Caco-2 (cell line): ENCODE data around the gene PBX1. TPM values are rescaled to one million over a fixed set of nuclear protein-coding genes. Genes with fewer than 3 reads are reported as not detected.

Experiments
- BruUV-seq: library from RNA; stranded (reverse); fragments of 400-500 nt; replicated peaks from 2 replicates; lab custom pipeline; 2021; lab: Mats Ljungman, UMichigan
- CTCF ChIA-PET: fragments of 300-600 bp; sonication (Branson Sonifier 250); formaldehyde crosslinking; loops from one replicate; lab custom pipeline; 2022; ENCODE audit warnings: antibody characterized with exemption; lab: Charles Lee
- POLR2A ChIA-PET: fragments of 300-600 bp; sonication (Branson Sonifier 250); formaldehyde crosslinking; loops from one replicate; lab custom pipeline; 2022; ENCODE audit warnings: antibody characterized with exemption; lab: Charles Lee
- DNase-seq, 2 experiments: peaks; one replicate each; pipeline versions ENCODE4 v3.0.0 to v3.0.0-alpha.2; 2020 to 2022
- H3K27me3 ChIP-seq: replicated peaks from 2 replicates; pipeline ENCODE4 v1.6.0; 2011; ENCODE audit warnings: low read length; ENCODE audit not compliant: control insufficient read depth, insufficient read depth
- H3K36me3 ChIP-seq: 2 replicates; pipeline ENCODE4 v1.5.1; 2011; ENCODE audit warnings: low read length; ENCODE audit not compliant: control insufficient read depth, insufficient read depth
- H3K4me1 ChIP-seq: fragments of 250-450 bp; sonication (Bioruptor Pico); 2 replicates; pipeline ENCODE4 v1.5.1; 2020; ENCODE audit warnings: mild to moderate bottlenecking
- H3K4me3 ChIP-seq: 2 replicates; pipeline ENCODE4 v1.5.1; 2011; ENCODE audit warnings: low read depth, mild to moderate bottlenecking, control low read depth, low read length
- H3K9me3 ChIP-seq: fragments of 250-450 bp; sonication (Bioruptor Pico); 2 replicates; pipeline ENCODE4 v1.5.1; 2020; ENCODE audit warnings: mild to moderate bottlenecking, moderate library complexity
- H3K27ac Mint-ChIP-seq: one replicate; pipeline ENCODE4 v1.8.0; 2022; ENCODE audit warnings: mixed read lengths; ENCODE audit not compliant: unreplicated experiment
- H3K27me3 Mint-ChIP-seq: one replicate; pipeline ENCODE4 v1.8.0; 2022; ENCODE audit warnings: mixed read lengths; ENCODE audit not compliant: insufficient read depth, unreplicated experiment
- H3K36me3 Mint-ChIP-seq: one replicate; pipeline ENCODE4 v1.8.0; 2022; ENCODE audit warnings: mild to moderate bottlenecking, mixed read lengths; ENCODE audit not compliant: insufficient read depth, unreplicated experiment
- H3K4me1 Mint-ChIP-seq: one replicate; pipeline ENCODE4 v1.8.0; 2022; ENCODE audit warnings: low read depth, mixed read lengths; ENCODE audit not compliant: unreplicated experiment
- H3K4me3 Mint-ChIP-seq: one replicate; pipeline ENCODE4 v1.8.0; 2022; ENCODE audit warnings: mild to moderate bottlenecking, moderate library complexity, mixed read lengths; ENCODE audit not compliant: unreplicated experiment
- H3K9me3 Mint-ChIP-seq: one replicate; pipeline ENCODE4 v1.8.0; 2022; ENCODE audit warnings: mixed read lengths; ENCODE audit not compliant: unreplicated experiment
- intact Hi-C: fragments of 100-400 bp; cut with micrococcal nuclease; formaldehyde crosslinking; loops from one replicate; pipeline ENCODE4 v1.10.0; 2022; ENCODE audit not compliant: unreplicated experiment
- total RNA-seq: library from RNA; stranded (reverse); gene quantifications from 2 replicates; pipeline ENCODE4 v1.2.3, GENCODE V29; 2022
- TF ChIP-seq, protein P1 (sequence below), 2 experiments: fragments of 200-600 bp in 1 of 2; IDR thresholded peaks; 1 replicate in 1 of 2; 2 replicates in 1 of 2; pipeline versions ENCODE4 v1.5.1 to v1.8.0; 2011 to 2022; ENCODE audit warnings: antibody characterized with exemption in 1 of 2, control low read depth in 1 of 2, inconsistent platforms in 1 of 2, low read depth in 1 of 2, low read length in 1 of 2, mild to moderate bottlenecking in 1 of 2, moderate library complexity in 1 of 2; ENCODE audit not compliant: insufficient read depth in 1 of 2, severe bottlenecking in 1 of 2, unreplicated experiment in 1 of 2

The PBX1 gene
- total RNA-seq, 1 experiment from 2014 or later = 103 TPM

DNA sequence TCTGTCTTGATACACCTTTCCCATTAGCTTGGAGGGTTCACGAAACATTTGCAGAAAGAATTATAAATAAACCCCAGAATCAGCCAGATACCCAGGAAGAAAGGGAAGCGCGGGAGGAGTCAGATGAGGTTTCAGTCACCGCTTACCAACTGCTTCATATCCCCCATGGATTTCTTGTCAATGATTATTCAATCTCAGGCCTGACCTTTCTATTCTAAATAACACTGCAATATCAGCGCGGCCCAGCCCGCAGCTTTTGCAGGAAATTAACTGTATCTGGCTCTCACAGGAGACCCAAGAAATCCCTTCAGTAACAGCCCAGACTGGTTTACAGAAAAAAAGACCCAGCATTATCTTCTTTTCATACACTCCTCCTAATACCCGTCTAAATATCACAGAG is 308.6 kb downstream of the PBX1 start:
- POLR2A ChIA-PET = no interaction called here
- no peak overlapping the region for H3K4me3 ChIP-seq
- no peaks in the 10 kb centered on the region for H3K27me3 ChIP-seq
- Mint-ChIP-seq H3K36me3 (no peaks in the 10 kb centered on the region), H3K27me3 (no peaks in the 10 kb centered on the region), H3K4me3 (no peak overlapping the region), H3K4me1 (no peaks in the 10 kb centered on the region), H3K9me3 (no peaks in the 10 kb centered on the region), H3K27ac (no peak overlapping the region)
- CTCF ChIA-PET = no interaction called here
- H3K36me3 ChIP-seq = no peaks in the 10 kb centered on the region
- no peak for DNase-seq
- no peaks in the 10 kb centered on the region for H3K4me1 ChIP-seq
- no peaks in the 10 kb centered on the region for H3K9me3 ChIP-seq
- TF ChIP-seq, protein P1, sequence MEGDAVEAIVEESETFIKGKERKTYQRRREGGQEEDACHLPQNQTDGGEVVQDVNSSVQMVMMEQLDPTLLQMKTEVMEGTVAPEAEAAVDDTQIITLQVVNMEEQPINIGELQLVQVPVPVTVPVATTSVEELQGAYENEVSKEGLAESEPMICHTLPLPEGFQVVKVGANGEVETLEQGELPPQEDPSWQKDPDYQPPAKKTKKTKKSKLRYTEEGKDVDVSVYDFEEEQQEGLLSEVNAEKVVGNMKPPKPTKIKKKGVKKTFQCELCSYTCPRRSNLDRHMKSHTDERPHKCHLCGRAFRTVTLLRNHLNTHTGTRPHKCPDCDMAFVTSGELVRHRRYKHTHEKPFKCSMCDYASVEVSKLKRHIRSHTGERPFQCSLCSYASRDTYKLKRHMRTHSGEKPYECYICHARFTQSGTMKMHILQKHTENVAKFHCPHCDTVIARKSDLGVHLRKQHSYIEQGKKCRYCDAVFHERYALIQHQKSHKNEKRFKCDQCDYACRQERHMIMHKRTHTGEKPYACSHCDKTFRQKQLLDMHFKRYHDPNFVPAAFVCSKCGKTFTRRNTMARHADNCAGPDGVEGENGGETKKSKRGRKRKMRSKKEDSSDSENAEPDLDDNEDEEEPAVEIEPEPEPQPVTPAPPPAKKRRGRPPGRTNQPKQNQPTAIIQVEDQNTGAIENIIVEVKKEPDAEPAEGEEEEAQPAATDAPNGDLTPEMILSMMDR (IDR thresholded peaks at IDR 0.05; ENCODE audit: insufficient read depth in 1 of 2, low read depth in 1 of 2, low read length in 1 of 2, severe bottlenecking in 1 of 2, unreplicated experiment in 1 of 2) = no peak
- BruUV-seq = no TSS peak
- intact Hi-C loops = no loop called here

DNA sequence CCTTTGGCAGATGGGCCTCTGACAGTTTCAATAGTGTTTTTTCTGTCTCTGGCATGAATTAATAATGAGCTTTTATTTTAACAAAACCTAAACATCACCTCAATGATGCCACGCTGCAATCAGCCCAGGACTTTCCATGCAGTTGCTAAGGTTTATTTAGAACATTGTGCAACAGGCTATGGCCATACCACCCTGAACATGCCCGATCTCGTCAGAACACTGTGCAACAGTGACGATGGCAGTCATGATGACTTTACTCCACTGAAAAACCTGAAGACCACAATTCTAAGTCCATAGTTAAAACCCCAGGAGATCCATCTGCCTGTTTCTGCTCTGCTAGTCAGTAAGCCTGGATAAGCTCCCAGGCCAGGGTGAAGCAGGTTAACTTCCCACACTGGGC is 310.0 kb downstream of the PBX1 start:
- H3K4me3 Mint-ChIP-seq = no peak overlapping the region
- no peaks in the 10 kb centered on the region for H3K27me3 Mint-ChIP-seq
- Histone ChIP-seq H3K9me3 (no peaks in the 10 kb centered on the region), H3K4me1 (no peaks in the 10 kb centered on the region), H3K36me3 (no peaks in the 10 kb centered on the region), H3K4me3 (no peak overlapping the region), H3K27me3 (no peaks in the 10 kb centered on the region)
- no peaks in the 10 kb centered on the region for H3K9me3 Mint-ChIP-seq
- TF ChIP-seq, protein P1 (IDR thresholded peaks at IDR 0.05; ENCODE audit: insufficient read depth in 1 of 2, low read depth in 1 of 2, low read length in 1 of 2, severe bottlenecking in 1 of 2, unreplicated experiment in 1 of 2) = no peak
- H3K4me1 Mint-ChIP-seq = no peaks in the 10 kb centered on the region
- H3K36me3 Mint-ChIP-seq = no peaks in the 10 kb centered on the region
- ChIA-PET POLR2A (no interaction called here), CTCF (no interaction called here)
- intact Hi-C loops = no loop called here
- no peak overlapping the region for H3K27ac Mint-ChIP-seq
- DNase-seq = no peak
- BruUV-seq = no TSS peak

DNA sequence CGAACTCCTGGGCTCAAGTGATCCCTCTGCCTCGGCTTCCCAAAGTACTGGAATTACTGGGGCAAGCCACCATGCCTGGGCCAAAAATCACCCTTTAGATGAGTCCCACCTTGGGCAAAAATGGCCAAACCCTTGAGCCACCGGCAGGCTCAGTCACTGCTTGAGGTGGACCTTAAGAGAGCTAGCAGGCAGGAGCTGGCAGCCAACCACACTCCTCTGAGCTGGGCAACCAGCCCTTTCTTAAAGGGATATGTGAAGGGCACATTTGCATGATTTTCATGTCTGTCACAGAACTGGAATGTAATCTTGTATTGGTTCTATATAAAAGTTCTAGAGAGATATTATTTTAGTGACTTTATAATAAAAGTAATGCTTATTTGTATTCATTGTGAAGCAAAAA is 316.5 kb downstream of the PBX1 start:
- no peak for DNase-seq
- Histone ChIP-seq H3K27me3 (no peaks in the 10 kb centered on the region), H3K4me3 (no peak overlapping the region), H3K9me3 (no peaks in the 10 kb centered on the region), H3K36me3 (no peaks in the 10 kb centered on the region), H3K4me1 (no peaks in the 10 kb centered on the region)
- no TSS peak for BruUV-seq
- CTCF ChIA-PET = no interaction called here
- Mint-ChIP-seq H3K9me3 (no peaks in the 10 kb centered on the region), H3K36me3 (no peaks in the 10 kb centered on the region), H3K4me1 (no peaks in the 10 kb centered on the region), H3K27ac (no peak overlapping the region), H3K27me3 (no peaks in the 10 kb centered on the region), H3K4me3 (no peak overlapping the region)
- POLR2A ChIA-PET = no interaction called here
- intact Hi-C loops = no loop called here
- TF ChIP-seq, protein P1 (IDR thresholded peaks at IDR 0.05; ENCODE audit: insufficient read depth in 1 of 2, low read depth in 1 of 2, low read length in 1 of 2, severe bottlenecking in 1 of 2, unreplicated experiment in 1 of 2) = no peak
